Activated T-cell treated with anti-CD3 and anti-CD28 coated beads, Interleukin-2, amount 50 U/mL, for 1 hour (primary cell): ENCODE results near the gene SORBS1.

ENCODE experiments used
- DNase-seq: peaks from one replicate; pipeline ENCODE4 v3.0.0-alpha.2; 2020

The SORBS1 gene

DNA sequence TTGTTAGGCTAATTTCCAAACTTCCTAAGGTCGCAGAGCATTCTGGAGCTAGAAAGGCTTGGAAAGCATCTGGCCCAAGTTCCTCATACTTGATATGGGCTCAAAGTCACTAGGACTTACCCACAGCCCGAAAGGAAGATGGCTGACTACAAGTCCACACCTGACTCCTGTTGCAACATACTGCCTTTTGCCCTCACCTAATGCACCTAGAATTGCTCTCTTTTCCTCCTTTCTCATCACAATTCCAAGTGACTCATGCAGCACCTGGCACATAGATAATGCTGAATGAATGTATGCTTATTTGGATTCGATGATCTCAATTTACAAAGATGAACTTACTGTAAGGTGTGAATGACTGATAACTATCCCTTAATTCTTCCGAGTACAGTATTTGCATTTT lies 131.5 kb downstream of the SORBS1 start:
- no peak for DNase-seq

DNA sequence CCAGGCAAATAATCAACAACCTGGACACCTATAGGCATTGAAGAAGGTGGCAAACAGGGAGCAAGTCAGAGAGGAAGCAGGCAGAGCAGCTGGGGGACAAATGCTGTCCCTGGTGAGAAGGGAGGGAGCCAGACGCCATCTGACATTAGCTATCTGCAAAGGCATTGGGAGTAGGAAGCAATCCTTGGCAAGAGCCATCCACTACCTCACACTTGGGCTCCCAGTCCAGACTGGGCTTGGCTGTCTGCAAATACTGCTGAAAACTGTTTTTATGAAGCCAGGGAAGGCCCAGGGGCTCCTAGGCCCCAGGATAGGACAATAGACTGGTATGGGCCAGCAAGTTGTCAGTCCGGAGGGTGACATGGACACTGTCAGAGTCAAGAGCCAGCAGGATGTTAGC lies 132.5 kb downstream of the SORBS1 start:
- DNase-seq: no peak

DNA sequence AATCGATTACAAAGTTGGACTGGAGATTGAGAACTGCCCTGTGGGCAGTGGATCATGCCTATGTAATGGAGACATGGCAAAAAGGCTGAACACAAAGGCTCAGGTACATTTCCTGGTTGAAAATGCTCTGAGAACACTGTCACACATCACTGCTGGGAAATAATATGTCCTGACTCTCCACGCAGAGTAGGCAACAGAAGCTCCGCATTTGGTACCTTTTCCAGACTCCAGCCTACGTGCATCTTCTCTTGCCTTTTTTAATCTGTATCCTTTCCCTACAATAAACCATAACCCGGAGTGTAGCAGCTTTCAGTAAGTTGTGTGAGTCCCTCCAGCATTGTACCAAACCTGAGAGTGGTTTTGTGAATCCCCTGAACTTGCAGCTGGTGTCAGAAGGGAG lies 134.7 kb downstream of the SORBS1 start:
- no peak for DNase-seq

DNA sequence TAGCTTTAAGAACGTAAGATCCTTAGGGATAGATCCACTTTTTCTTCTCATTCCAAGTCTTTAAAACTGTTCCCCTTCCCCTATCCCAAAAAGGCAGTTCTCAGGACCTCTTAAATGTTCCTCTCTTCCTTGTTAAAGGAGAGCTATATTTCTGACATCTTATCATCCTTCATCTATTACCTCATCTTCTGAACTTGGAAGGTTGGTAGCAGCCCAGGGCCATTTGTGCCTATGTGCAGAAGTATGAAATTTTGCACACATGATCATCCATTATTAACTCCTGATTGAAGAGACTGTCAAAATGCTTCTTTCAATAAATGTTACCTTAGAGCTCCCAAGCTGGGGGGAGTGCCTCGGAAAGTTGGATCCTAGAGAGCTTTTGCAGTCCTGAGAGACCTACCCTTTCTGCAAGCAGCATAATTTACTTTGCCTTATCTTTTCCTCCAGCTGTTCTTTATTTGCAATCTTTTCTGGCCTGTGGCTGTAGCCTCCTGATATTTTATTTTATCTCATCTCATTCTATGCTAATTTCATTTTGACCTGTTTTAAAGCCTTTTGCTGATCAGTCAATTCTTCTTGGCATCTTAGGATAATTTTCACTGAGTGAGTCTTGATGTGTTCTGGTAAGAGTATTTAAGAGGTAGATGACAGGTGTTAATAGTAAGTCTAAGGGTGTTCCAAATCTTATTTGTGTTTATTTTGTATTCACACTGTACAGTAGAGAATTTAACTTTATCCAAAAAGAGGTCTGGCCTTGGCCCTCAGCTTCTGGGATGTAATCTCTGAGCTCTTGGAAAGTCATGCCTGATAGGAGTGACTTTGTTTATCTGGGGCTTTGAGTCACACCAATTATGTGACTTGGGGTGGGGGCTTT lies 135.3 kb downstream of the SORBS1 start:
- DNase-seq: no peak

DNA sequence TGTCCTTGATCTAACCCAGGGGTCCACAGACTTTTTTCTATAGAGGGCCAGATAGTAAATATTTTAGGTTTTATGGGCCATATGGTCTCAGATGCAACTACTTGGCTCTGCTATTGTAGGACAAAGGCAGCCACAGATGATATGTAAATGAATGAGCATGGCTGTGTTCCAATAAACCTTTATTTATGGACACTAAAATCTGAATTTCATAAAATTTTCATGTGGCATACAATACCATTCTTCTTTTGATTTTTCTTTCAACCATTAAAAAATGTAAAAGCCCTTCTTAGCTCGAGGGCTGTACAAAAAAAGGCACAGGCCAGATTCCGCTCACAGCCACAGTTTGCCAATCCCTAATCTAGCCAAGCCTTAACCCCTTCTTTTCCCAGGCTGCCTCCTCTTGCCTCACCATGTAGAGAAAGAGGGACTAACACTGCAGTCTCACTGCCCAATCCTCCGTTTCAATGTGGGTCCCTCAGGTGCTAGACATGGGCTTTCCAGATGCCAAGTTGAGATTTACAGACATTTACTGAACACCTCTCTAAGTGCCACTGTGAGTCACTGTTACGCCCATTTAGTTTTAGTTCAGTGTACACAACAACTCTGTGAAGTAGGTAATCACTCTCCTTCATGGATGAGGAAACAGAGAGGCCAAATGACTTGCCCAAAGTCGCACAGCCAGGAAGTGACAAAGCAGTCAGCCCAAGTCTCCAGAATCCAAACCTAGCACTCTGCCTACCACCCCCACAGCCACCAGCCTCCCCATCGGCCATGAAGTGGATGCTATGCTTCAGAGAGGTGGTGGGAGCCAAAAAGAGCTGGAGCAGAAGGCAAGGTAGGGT lies 137.8 kb downstream of the SORBS1 start:
- DNase-seq: no peak

DNA sequence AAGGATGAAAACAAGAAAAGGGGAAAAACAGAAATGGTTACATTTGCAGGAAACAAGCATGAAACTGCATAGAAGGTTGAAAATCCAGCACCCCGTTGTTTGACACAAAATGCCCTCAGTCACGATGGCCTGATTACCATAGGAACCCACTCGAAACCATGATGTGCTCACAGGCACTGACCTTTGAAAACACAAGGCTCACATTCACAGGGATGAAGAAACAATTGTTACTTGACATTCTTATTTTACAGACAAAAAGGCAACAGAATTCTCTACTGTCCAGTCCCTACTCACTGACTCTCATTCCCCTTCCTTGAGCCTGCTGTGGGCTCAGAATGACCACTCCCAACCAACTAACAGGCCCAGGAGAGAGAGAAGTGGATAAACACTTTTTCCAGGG lies 138.9 kb downstream of the SORBS1 start:
- no peak for DNase-seq

DNA sequence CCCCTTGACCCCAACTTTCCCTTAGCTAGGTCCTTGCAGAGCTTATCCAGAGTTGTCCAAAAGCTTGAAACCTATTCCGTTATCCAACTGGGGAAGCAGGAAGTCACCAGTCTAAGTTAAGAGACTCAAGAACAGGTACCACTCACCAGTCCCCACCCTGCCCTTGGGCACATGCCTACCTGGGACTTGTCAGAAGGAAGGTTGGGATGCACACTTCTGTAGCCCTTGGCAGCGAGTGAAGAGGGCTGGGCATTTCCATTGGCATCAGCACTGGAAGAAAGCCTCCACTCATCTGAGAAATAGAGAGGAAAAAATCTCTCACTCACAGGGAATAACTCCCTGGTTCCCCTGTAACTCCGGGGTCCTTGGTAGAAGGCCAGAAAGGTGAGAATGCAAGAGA lies 139.4 kb downstream of the SORBS1 start:
- DNase-seq: no peak

DNA sequence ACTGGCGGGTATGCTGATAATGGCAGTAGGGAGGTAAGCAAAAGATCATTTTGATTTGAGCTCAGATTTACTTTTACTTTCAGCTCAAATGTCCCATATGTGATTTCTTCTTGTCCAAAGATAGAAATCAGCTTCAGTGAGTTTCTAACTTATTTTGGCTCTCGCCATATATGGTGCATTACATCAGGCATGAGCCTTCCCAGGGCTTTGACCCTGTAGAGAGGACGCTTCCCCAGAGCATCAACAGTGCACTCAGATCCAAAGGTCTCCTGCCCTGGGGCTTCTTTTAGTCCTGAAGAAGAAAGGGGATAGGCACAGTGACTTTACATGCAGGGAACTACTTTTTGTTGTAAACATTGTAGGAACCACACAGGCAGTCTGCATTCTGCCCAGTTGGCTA lies 141.8 kb downstream of the SORBS1 start:
- no peak for DNase-seq

DNA sequence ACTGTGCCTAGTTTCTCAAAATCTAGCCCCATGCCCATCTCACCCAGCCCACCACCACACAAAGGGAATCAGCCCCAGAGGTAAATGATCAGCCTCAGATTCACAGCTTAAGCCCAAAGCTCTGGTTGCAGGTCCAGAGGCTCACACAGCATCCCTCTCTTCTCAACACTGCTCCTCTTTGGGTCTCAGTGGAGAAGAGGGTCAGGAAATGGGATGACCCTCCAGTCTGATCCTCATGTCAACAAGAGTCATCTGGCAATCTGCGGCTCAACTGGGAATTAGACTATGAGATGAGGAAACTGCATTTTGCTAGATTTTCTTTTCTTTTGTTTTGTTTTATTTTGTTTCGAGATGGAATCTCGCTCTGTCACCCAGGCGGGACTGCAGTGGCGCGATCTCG lies 144.2 kb downstream of the SORBS1 start:
- DNase-seq: no peak

DNA sequence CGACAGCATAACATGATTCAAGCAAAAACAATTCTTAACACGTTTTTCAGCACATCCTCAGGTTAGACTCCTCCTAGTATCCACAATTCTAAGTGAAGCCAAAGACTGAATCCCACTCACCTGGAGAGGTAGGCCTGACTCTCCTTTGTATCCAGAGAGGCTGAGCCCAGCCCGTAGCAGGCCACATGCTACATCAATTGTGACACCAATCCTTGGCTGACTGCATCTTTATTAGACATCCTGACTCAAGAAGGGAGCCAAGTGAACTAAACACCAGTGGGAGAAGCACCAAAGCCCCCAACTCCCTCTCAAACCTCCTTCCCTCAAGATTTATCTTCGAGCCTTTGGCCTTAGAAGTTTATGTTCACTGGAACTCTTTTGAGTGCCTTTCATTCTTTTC lies 144.9 kb downstream of the SORBS1 start:
- no peak for DNase-seq

DNA sequence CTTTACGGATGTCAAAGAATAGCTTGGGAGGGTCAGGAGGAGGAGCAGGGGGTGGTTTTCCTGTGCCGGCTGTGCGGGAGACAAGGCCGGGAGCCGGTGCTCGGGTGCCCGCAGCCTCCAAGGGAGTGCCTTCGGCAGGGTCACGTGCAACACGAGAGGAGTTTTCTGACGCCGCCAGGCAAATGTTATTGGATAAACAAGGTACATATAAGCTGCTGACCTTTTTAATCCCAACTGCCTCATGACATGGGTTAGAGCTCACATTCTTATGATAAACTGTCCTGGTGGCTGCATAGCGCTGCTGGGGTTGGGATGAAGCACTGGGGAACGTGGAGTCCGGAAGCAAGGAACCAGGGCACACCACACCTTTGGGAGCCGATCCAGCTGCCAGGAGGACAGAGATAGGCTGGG lies 145.5 kb downstream of the SORBS1 start:
- DNase-seq: no peak

DNA sequence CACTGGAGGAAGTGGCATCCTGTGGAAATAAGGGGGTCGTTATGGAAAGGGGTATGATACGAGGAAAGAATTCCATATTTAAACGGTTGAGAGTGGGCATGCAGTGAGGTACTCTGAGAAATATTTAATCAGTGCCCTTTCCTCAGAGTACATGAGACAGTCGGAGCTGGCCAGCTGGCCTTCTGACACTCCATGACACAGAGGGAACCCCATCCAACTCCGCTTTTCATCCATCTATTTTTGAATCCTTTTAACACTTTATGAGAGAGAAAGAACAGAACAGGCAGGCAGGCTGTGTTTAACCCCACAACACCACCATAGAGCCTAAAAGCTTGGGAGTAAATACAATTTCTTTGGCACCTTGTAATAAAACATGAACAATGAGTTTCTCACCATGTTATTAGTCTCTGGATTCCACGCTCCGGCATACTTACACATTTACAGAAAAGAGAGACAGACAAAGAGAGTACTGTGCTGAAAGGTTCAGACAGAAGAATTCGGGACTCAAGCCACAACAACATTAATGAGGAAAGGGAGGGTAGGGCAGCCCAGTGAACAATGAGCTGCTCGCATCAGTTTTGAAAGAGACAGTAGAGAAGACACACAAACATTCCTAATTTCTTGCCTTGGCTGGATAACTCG lies 146.2 kb downstream of the SORBS1 start:
- DNase-seq: no peak

DNA sequence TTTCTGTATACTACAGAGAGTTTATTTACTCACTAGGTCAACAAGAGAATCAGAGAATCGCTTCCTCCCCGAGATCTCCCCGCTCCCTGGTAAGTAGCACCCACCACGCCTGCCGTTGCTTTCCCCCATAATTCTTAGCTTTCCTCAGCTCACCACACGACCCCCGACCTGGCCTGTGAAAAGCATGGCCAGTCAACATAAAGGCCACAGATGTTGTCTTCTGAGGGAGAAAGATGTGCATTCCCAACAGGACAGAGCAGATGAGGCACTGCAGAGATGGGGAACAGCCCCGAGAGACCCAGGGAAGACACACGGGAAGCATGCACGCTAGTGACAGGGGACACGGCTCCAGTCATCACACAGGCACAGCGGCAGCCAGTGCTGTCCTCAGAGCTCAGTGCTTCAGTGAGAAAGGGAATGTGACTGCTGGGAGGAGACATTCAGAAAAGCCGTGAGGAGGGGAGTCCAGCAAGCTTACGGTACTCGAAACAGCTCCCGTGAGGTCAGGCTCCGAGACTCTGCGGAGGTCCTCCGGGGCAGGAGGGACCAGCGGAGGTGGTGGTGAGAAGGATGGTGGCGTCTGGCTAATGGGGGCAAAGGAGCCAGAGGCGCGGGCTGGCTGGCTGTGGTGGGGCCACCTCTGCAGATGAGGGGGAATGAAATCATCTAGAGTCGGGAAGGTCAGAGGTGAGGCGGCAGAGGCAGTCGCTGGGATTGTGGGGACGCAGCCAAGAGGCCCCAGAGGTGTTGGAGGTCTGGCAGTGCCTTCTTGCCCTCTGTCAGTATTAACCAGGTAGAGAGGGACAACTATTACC lies 146.9 kb downstream of the SORBS1 start:
- no peak for DNase-seq

DNA sequence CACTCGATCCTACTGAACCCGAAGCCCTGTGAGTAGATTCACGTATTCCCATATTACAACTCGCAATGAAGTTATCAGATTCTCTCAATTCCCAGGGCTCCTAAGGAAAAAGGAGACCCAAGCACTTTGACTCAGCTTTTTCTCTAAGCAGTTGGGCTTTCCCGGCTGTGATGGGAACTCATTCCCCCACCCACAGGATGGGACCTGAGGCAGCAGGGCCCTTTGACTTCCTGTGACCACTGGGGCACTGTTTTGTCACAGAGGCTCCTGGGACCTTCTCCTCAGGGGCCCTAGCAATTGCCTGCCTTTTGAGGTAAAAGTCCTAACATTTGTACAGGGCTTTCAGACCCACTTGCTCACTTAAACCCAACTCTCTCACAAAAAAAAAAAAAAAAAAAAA lies 147.6 kb downstream of the SORBS1 start:
- no peak for DNase-seq

DNA sequence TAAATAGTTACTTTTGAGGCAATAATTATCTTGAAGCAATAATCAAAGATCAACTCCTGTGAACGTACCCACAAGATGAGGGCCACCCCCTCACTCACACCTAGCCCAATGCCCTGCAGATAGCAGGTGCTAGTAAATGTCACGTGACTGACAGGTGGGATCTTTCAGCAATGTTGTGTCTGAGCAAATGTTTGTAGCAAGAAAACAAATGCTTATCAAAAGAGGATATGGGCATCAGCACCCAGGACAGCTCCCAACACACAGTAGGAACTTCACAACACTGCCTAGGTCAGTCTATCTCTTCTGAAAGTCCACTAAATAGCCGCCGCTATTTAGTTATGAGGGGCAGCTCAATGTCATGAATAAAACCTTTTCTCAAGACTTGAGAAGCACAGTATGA lies 149.5 kb downstream of the SORBS1 start:
- no peak for DNase-seq

DNA sequence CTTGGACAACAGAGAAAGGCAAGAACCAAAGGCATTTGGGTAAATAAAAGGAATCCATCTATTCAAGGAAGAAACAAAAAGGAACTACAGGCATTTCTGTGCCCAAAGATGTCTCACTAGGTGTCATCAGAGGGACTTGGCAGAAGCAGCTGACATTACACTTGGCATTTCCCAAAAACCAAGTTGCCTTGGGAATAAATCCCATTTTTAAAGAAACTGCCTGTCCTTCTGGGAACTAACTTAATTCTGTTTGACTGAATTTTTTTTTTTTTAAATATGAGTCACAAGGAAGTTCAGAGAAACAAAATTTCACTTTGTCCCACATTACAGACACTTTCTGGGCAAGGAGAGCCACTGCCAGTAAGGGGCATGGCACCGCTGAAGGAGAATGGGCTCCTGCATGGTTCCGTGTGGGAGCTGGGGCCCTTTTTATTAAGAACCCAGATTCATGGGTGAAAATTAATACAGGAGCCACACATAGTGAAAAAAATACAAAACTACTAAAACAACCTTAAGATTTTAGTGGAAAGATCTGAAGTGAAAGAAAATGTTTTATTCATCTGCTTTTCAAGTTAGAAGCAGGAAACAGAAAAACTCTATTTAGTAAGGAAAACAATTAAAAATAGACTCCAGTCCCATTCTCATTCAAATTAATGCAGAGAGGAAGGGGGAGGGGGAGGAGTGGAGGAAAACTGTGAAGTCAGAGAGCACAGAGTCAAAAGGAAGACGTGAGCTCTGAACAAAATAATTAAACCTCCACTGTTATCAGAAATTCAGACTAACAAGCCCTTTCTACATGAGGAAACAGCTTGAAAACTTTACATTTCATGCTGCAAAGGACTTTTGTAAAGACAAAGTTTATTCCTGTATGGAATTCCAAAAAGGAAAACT lies 151.9 kb downstream of the SORBS1 start:
- DNase-seq: no peak

DNA sequence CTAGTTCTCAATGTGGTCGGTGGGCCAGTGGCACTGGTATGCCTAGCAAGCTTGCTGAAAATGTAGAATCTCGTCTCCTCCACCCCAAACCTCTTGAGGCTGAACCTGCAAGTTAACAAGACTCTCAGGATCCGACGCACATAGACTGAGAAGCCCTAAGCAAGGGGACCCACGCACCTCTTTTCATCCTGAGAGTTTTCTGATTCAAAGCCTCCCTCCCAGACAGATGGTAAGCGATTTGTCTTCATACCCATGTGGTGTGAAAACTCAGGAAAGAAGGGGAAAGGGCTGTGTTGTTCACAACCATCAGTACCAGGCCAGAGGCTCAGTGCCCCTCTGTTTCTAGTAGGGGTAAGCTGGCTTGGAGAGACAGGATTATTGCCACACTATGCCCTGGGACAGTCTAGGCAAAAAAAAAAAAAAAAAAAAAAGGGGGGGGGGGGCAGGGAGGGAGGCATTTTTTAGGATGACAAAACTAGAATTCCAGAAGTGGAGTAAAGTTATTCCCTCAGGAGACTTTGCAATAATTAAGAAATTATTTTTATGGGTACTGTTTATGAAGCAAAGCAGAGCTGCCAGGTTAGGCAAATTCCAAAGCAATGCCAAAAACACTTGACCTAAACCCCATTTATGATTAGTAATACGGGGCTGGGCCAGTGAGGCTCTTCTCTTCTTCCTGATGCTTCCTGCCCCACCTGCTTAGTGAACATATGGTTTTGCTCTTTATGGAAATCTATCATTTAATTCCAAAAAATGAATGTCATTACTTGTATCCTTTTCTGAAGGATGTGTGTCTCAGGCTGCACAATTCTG lies 152.8 kb downstream of the SORBS1 start:
- DNase-seq: no peak

DNA sequence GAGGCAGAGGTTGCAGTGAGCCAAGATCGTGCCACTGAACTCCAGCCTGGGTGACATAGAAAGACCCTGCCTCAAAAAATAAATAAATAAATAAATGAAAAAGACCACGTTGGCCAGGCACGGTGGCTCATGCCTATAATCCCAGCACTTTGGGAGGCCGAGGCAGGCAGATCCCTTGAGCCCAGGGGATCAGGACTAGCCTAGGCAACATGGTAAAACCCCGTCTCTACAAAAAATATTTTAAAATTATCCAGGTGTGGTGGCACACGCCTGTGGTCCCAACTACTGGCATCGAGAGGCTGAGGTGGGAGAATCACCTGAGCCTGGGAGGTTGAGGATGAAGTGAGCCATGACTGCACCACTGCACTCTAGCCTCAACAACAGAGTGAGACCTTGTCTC lies 153.6 kb downstream of the SORBS1 start:
- no peak for DNase-seq

DNA sequence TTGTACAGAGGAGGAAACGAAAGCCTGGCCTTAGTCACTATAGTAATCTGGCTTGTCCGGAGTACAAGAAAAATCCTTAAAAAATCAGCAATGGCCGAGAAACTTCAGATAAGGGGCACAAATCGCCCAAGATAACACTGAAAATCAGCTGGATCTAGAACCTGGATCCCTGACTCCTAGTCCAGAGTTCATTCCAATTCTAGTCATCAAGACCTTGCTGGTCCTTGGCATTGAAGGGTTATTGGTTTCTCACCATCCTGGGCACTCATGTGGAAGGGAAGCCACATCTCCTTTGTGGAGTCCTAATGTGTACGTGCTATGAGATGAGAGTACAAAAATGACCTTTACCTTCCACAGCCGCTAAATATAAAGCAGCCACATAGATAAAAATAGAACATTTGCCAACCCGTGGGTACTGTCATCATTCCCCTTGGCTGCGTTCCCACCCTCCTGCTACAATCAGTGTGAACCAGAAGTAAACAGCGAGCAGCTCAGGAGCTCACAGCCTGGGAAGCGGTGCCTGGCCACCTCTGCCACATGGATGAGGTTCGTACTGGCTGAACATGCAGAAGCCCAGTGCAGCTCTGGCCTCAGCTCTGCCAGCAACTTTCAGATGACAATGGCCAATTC lies 154.4 kb downstream of the SORBS1 start:
- DNase-seq: no peak

DNA sequence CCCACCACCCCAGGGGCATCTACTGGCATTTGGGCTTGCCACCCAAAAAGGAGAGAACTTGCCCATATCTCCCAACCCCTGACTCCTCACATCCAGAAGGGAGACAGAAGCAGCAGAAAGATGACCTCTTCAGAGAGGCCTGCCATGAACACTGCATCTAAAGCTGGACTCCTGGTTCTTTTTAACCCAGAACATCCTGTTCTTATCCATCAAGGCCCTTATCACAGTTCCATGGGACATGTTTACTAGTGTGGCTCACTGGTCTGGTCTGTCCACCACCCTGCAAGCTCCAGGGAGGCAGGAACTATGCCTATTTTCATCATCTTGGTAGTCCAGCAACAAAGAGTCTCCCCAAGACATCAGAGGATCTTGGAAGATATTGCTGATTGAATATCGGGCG lies 155.5 kb downstream of the SORBS1 start:
- no peak for DNase-seq
